ENCODE measurements around the gene PSME1. TPM values are rescaled to one million over a fixed set of nuclear protein-coding genes. Genes with fewer than 3 reads are reported as not detected.
A peak's percentile ranks its signal among the peaks of the same experiment; 100 is the strongest.

Gene PSME1
- total and polyA plus RNA-seq, 2 of the 13 experiments (the other 11 are each of a cell fraction or from before 2014, with no cell fraction given) = 159 to 608 TPM

GRCh38 chr14:24146453-24146977 is 10.5 kb downstream of the PSME1 start, which contains the start of gene PSME2 (continued):
- TF ChIP-seq, protein P1, sequence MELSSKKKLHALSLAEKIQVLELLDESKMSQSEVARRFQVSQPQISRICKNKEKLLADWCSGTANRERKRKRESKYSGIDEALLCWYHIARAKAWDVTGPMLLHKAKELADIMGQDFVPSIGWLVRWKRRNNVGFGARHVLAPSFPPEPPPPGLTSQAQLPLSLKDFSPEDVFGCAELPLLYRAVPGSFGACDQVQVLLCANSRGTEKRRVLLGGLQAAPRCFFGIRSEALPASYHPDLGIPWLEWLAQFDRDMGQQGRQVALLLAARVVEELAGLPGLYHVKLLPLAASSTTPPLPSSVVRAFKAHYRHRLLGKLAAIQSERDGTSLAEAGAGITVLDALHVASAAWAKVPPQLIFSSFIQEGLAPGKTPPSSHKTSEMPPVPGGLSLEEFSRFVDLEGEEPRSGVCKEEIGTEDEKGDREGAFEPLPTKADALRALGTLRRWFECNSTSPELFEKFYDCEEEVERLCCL (CRISPR knock-in tag; IDR thresholded peaks at IDR 0.05; ENCODE audit: borderline replicate concordance) = peak; percentile 66; the same call in 1 of the 2 replicates
- TF ChIP-seq ZNF180 (CRISPR knock-in tag; IDR thresholded peaks at IDR 0.05; ENCODE audit: borderline replicate concordance, low read depth) = no peak
- no peak for TF ChIP-seq RFX1 (IDR thresholded peaks at IDR 0.05)
- TF ChIP-seq ZMYM2 (CRISPR knock-in tag; IDR thresholded peaks at IDR 0.05) = no peak
- TF ChIP-seq, protein P2, sequence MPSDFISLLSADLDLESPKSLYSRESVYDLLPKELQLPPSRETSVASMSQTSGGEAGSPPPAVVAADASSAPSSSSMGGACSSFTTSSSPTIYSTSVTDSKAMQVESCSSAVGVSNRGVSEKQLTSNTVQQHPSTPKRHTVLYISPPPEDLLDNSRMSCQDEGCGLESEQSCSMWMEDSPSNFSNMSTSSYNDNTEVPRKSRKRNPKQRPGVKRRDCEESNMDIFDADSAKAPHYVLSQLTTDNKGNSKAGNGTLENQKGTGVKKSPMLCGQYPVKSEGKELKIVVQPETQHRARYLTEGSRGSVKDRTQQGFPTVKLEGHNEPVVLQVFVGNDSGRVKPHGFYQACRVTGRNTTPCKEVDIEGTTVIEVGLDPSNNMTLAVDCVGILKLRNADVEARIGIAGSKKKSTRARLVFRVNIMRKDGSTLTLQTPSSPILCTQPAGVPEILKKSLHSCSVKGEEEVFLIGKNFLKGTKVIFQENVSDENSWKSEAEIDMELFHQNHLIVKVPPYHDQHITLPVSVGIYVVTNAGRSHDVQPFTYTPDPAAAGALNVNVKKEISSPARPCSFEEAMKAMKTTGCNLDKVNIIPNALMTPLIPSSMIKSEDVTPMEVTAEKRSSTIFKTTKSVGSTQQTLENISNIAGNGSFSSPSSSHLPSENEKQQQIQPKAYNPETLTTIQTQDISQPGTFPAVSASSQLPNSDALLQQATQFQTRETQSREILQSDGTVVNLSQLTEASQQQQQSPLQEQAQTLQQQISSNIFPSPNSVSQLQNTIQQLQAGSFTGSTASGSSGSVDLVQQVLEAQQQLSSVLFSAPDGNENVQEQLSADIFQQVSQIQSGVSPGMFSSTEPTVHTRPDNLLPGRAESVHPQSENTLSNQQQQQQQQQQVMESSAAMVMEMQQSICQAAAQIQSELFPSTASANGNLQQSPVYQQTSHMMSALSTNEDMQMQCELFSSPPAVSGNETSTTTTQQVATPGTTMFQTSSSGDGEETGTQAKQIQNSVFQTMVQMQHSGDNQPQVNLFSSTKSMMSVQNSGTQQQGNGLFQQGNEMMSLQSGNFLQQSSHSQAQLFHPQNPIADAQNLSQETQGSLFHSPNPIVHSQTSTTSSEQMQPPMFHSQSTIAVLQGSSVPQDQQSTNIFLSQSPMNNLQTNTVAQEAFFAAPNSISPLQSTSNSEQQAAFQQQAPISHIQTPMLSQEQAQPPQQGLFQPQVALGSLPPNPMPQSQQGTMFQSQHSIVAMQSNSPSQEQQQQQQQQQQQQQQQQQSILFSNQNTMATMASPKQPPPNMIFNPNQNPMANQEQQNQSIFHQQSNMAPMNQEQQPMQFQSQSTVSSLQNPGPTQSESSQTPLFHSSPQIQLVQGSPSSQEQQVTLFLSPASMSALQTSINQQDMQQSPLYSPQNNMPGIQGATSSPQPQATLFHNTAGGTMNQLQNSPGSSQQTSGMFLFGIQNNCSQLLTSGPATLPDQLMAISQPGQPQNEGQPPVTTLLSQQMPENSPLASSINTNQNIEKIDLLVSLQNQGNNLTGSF (CRISPR knock-in tag; IDR thresholded peaks at IDR 0.05) = peak; percentile 86
- TF ChIP-seq ZNF619 (CRISPR knock-in tag; IDR thresholded peaks at IDR 0.05) = no peak
- 0 out of 2 replicates have a peak, but pooled peaks have one; percentile 55 for TF ChIP-seq ZBTB26 (CRISPR knock-in tag; IDR thresholded peaks at IDR 0.05; ENCODE audit: borderline replicate concordance)
- no peak for TF ChIP-seq ZNF557 (CRISPR knock-in tag; IDR thresholded peaks at IDR 0.05)
- peak; percentile 76; the same call in 1 of the 2 replicates for TF ChIP-seq ZNF644 (CRISPR knock-in tag; IDR thresholded peaks at IDR 0.05; ENCODE audit: low read depth)
- peak; percentile 99 for TF ChIP-seq IRF2 (CRISPR knock-in tag; IDR thresholded peaks at IDR 0.05)
- no peak; the same call in 1 of the 2 replicates for TF ChIP-seq NCOA2 (CRISPR knock-in tag; IDR thresholded peaks at IDR 0.05)
- TF ChIP-seq ZMYM4 (CRISPR knock-in tag; IDR thresholded peaks at IDR 0.05) = no peak
- TF ChIP-seq ZNF335 (CRISPR knock-in tag; IDR thresholded peaks at IDR 0.05) = 0 out of 2 replicates have a peak, but pooled peaks have one; percentile 14
- TF ChIP-seq ZNF451 (CRISPR knock-in tag; IDR thresholded peaks at IDR 0.05) = peak; percentile 78; the same call in 1 of the 2 replicates
- no peak for TF ChIP-seq SRSF4 (IDR thresholded peaks at IDR 0.05; ENCODE audit: low read depth, low read length, poor library complexity, severe bottlenecking)
- no peak for TF ChIP-seq ATRX (CRISPR knock-in tag; IDR thresholded peaks at IDR 0.05; ENCODE audit: borderline replicate concordance)
- TF ChIP-seq RBFOX2 (IDR thresholded peaks at IDR 0.05; ENCODE audit: low read depth, low read length) = 0 out of 2 replicates have a peak, but pooled peaks have one; percentile 24
- no peak for TF ChIP-seq ZNF549 (CRISPR knock-in tag; IDR thresholded peaks at IDR 0.05)
- no peak for TF ChIP-seq ZNF484 (CRISPR knock-in tag; IDR thresholded peaks at IDR 0.05; ENCODE audit: borderline replicate concordance, low read depth)
- peak; percentile 43; the same call in 1 of the 2 replicates for TF ChIP-seq ELF3 (CRISPR knock-in tag; IDR thresholded peaks at IDR 0.05)

Measured in HepG2 (cell line).